OCI-LY3 (cell line): ENCODE data around the gene MRPL21.

Experiments used
- EZH2phosphoT487 ChIP-seq: fragments of 200-600 bp; shearing (Covaris generic); IDR thresholded peaks from 2 replicates; pipeline ENCODE4 v1.6.1; 2018; ENCODE audit warnings: antibody characterized with exemption, mixed run types, low read depth
- TF ChIP-seq, protein P1 (sequence below): fragments of 200-600, 300-600 bp; sonication (generic); IDR thresholded peaks from 2 replicates; pipeline ENCODE4 v1.5.1; 2014; ENCODE audit warnings: antibody characterized with exemption, low read length, low read depth

DNA sequence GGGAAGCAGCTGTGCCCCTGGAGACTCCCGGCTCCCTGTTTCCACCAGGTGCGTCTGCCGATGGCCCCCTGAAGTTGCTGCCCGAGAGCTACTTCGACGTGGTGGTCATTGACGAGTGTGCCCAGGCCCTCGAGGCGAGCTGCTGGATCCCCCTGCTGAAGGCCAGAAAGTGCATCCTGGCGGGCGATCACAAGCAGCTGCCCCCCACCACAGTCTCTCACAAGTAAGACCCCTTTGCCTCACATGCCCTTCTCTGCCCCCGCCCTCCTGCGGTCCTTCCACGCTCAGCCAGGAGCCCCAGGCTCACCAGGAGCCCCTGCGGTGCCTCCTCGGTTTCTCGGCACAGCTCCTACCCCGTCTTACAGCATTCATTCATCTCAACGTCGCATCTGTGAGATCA, 25.5 kb upstream of the MRPL21 start:
- TF ChIP-seq EZH2phosphoT487: no peak
- TF ChIP-seq, protein P1, sequence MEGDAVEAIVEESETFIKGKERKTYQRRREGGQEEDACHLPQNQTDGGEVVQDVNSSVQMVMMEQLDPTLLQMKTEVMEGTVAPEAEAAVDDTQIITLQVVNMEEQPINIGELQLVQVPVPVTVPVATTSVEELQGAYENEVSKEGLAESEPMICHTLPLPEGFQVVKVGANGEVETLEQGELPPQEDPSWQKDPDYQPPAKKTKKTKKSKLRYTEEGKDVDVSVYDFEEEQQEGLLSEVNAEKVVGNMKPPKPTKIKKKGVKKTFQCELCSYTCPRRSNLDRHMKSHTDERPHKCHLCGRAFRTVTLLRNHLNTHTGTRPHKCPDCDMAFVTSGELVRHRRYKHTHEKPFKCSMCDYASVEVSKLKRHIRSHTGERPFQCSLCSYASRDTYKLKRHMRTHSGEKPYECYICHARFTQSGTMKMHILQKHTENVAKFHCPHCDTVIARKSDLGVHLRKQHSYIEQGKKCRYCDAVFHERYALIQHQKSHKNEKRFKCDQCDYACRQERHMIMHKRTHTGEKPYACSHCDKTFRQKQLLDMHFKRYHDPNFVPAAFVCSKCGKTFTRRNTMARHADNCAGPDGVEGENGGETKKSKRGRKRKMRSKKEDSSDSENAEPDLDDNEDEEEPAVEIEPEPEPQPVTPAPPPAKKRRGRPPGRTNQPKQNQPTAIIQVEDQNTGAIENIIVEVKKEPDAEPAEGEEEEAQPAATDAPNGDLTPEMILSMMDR: no peak
